Measurements from ENCODE around the gene AQR.

AQR gene

DNA sequence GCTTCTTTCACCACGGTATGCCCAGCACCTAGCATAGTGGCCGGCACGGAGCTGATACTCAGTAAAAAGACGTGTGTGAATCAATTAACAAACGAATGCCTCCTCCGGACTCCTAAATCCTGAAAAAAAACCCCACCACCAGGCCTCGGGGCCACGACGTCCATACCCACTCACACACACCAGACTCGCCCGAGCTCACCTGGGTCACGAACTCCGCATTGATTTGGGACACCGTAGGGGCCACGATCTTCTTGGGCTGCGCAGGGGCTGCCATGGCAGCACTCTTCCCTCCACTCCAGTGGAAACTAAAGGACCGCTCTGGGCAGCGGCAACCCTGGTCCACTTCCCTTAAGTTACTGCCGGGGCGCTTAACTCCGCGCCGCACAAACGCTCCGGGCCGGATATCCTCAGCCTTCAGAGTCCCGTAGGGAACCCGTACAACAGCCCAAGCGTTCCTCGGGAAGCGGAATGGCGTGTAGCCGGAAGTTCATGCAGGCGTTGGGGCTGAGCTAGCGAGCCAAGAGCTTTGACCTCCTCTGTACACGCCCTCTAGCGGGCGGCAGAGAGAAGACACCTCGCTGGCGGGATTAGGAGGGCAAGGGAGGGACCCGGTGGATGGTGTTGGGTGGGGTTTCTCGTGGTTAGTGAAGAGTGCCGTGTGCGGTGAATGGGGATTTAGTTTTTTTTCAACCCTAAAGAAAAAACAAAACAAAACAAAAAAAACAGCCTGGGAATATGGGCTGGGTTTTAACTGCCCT lies at the start of gene AQR:
TSS of gene AQR (minus strand) at position 403 of the 758 bp plus-strand sequence. CDS start at position 274, 129 bp downstream.
- Mint-ChIP-seq H3K4me3 (peak within 1 kb of the TSS; percentile 99), H3K9me3 (no peaks in the 10 kb centered on the region), H3K27ac (peak within 1 kb of the TSS; percentile 95), H3K4me1 (ENCODE audit: low read depth) (peaks cover 42% of the 10 kb centered on the region), H3K36me3 (ENCODE audit: low read depth) (peaks cover 35% of the 10 kb centered on the region), H3K27me3 (no peaks in the 10 kb centered on the region)
- intact Hi-C loops (cut with micrococcal nuclease), result loop anchor here (2.0 to 10.0 kb wide), 2 partner anchors 19 to 745 kb away; partner anchors contain the start of genes EMC4 and ZNF770

DNA sequence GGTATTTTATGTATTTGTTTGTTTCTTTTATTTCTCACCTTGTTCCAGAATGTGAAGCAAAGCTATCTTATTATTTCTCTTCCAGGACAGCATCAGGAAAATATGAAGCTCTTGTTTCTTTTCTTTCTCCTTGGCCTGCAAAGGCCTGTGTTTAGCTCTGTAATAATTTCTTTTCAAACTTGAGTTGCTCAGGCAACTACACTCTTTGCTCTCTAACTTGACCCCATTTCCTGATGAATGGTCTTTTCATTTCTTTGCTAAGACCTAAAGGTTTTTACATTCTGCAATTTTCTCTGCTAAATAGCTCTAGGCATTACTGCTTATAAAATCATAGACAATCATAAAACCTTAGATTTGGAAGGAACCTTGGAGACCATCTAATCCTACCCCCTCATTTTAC lies 44.7 kb upstream of the AQR start:
- Mint-ChIP-seq H3K9me3 (no peaks in the 10 kb centered on the region), H3K27me3 (peaks cover 2% of the 10 kb centered on the region), H3K36me3 (ENCODE audit: low read depth) (no peaks in the 10 kb centered on the region), H3K4me3 (no peak overlapping the region), H3K4me1 (ENCODE audit: low read depth) (peaks cover 6% of the 10 kb centered on the region), H3K27ac (no peak overlapping the region)
- intact Hi-C loops (cut with micrococcal nuclease), result no loop called here

DNA sequence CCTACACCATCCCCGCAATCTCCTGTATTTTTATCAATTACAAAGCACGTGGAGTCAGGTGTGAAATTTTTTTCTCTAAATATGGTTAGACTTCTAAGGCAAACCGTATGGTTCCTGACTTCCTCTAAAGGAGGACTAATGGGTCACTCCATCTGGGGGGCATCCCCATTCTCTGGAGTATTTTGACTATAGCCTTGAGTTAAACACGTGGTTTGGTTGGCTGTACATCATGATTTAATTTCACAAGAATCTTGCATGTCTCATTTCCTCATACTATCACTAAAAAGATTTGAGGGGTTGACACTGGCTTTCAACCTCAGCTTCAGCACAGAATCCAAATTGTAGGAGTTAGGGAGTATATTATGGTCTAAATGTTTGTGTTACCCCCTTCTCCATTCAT lies 43.8 kb upstream of the AQR start:
- peaks cover 2% of the 10 kb centered on the region for H3K27me3 Mint-ChIP-seq
- H3K4me3 Mint-ChIP-seq, result no peak overlapping the region

DNA sequence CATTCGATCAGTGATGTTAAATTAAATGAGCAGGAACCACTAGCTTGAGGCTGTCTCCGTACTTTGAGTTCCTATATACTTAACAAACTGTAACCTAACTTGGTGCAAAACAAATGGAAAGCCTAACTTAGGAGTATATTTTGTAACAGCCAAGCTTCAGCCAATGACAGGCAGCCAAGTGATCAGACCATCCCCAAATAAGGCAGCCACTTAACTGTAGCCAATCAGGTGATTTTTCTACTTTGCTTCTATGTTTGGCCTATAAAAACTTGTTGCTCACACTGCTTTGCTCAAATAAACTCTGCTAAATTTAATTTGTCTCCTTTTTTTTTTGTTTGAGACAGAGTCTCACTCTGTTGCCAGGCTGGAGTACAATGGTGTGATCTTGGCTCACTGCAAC lies 37.9 kb upstream of the AQR start:
- Mint-ChIP-seq H3K36me3 (ENCODE audit: low read depth) (no peaks in the 10 kb centered on the region), H3K27me3 (peaks cover 7% of the 10 kb centered on the region), H3K27ac (no peak overlapping the region), H3K4me1 (ENCODE audit: low read depth) (no peaks in the 10 kb centered on the region), H3K4me3 (no peak overlapping the region), H3K9me3 (no peaks in the 10 kb centered on the region)
- intact Hi-C loops (cut with micrococcal nuclease), result no loop called here

More for the DNA sequence above, 43.8 kb upstream of the AQR start:
- H3K4me1 Mint-ChIP-seq (ENCODE audit: low read depth), result peaks cover 6% of the 10 kb centered on the region
- H3K9me3 Mint-ChIP-seq, result no peaks in the 10 kb centered on the region
- intact Hi-C loops (cut with micrococcal nuclease), result no loop called here
- H3K27ac Mint-ChIP-seq, result no peak overlapping the region
- no peaks in the 10 kb centered on the region for H3K36me3 Mint-ChIP-seq (ENCODE audit: low read depth)

DNA sequence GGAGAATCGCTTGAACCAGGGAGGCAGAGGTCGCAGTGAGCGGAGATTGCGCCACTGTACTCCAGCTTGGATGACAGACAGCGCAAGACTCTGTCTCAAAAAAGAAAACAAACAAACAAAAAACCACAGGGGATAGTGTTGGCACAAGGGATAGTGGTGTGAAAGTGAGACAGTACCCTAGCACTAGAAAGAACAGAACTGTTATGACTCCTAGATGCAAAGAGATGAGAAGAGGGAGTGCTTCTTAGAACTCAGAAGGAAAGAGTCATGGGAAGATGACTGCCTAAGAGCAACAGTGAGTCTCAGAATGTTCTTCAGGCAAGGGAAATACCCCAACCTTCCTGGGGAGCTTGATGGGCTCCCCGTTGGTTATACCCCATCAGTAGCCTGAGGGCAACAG lies 36.4 kb upstream of the AQR start:
- Mint-ChIP-seq H3K9me3 (no peaks in the 10 kb centered on the region), H3K4me1 (ENCODE audit: low read depth) (peaks cover 6% of the 10 kb centered on the region), H3K27ac (no peak overlapping the region), H3K27me3 (peaks cover 8% of the 10 kb centered on the region), H3K4me3 (no peak overlapping the region), H3K36me3 (ENCODE audit: low read depth) (no peaks in the 10 kb centered on the region)
- intact Hi-C loops (cut with micrococcal nuclease), result no loop called here

DNA sequence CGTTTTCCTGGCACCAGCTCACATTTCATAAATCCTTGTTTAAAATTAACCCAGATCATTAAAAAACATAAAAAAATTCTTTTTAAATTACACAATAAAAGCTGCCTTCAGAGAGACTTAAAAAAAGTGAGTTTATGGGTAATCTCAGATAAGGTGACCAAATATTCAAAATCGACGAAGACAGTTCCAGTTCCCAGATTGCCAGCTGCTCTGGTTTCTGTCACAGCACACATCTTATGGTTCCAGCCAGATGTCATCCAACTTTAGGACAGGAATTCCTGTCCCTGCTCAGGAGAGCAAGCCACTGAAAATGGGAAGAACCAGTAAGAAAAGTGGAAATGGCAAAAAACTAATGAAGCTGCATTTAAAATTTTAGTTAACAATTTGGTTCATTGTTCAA lies 34.4 kb upstream of the AQR start:
- Mint-ChIP-seq H3K27me3 (peaks cover 8% of the 10 kb centered on the region), H3K9me3 (no peaks in the 10 kb centered on the region), H3K36me3 (ENCODE audit: low read depth) (no peaks in the 10 kb centered on the region), H3K4me3 (no peak overlapping the region), H3K27ac (no peak overlapping the region), H3K4me1 (ENCODE audit: low read depth) (peaks cover 10% of the 10 kb centered on the region)
- intact Hi-C loops (cut with micrococcal nuclease), result no loop called here

DNA sequence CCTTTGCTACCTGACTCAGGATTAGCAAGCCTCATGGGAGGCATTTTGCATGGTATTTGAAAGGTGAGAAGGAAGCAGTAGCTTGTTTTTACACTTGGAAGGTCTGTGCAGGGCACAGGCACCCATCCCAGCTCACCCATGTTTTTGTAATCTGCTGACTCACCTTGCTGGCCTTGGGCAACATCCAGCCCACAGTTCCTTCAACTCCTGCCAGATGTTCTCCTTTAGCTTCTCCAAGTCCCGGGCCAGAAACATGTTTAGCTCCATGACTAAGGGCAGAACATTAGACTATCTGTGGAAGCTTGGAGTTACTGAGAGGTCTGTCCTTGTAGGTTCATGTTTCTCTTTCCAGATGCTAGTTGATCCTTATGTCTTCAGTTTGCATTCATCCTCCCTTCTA lies 31.0 kb upstream of the AQR start:
- Mint-ChIP-seq H3K4me1 (ENCODE audit: low read depth) (peaks cover 10% of the 10 kb centered on the region), H3K27ac (no peak overlapping the region), H3K36me3 (ENCODE audit: low read depth) (no peaks in the 10 kb centered on the region), H3K4me3 (no peak overlapping the region), H3K27me3 (peaks cover 7% of the 10 kb centered on the region), H3K9me3 (no peaks in the 10 kb centered on the region)
- intact Hi-C loops (cut with micrococcal nuclease), result no loop called here

DNA sequence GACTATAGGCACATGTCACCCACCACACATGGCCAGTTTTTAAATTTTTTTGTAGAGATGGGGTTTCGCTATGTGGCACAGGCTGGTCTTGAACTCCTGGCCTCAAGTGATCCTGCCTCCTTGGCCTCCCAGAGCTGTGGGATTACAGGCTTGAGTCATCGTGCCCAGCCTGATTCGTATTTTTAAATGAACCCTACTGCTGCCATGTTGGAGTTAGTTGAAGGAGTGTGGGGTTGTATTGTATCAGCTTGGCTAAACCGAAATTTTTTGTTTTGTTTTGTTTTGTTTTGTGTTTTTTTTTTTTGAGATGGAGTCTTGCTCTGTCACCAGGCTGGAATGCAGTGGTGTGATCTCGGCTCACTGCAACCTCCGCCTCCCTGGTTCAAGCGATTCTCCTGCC lies 30.4 kb upstream of the AQR start:
- H3K9me3 Mint-ChIP-seq, result no peaks in the 10 kb centered on the region
- H3K27me3 Mint-ChIP-seq, result peaks cover 6% of the 10 kb centered on the region
- H3K4me3 Mint-ChIP-seq, result no peak overlapping the region
- no peaks in the 10 kb centered on the region for H3K36me3 Mint-ChIP-seq (ENCODE audit: low read depth)
- intact Hi-C loops (cut with micrococcal nuclease), result no loop called here
- H3K27ac Mint-ChIP-seq, result no peak overlapping the region
- peaks cover 10% of the 10 kb centered on the region for H3K4me1 Mint-ChIP-seq (ENCODE audit: low read depth)

DNA sequence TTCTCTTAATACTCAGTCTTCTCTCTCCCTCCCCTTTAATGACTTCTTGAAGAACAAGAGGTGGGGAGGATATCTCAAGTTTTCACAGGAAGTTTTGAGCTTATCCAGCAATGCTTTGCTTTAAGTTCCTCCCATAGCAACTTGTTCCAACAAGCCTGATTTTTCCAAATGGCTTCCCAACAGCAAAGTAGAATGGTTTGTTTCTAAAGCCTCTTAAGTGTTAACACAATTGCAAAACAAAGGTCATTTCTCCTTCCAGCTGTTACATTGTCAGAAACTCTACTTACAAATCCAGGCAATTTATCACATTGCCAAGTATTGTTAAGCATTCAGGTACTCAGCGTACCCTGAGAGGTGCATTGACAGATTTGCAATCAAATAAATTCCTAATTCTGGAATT lies 25.4 kb upstream of the AQR start:
- Mint-ChIP-seq H3K9me3 (no peaks in the 10 kb centered on the region), H3K4me1 (ENCODE audit: low read depth) (no peaks in the 10 kb centered on the region), H3K4me3 (no peak overlapping the region), H3K27me3 (peaks cover 12% of the 10 kb centered on the region), H3K27ac (no peak overlapping the region), H3K36me3 (ENCODE audit: low read depth) (no peaks in the 10 kb centered on the region)
- intact Hi-C loops (cut with micrococcal nuclease), result no loop called here

DNA sequence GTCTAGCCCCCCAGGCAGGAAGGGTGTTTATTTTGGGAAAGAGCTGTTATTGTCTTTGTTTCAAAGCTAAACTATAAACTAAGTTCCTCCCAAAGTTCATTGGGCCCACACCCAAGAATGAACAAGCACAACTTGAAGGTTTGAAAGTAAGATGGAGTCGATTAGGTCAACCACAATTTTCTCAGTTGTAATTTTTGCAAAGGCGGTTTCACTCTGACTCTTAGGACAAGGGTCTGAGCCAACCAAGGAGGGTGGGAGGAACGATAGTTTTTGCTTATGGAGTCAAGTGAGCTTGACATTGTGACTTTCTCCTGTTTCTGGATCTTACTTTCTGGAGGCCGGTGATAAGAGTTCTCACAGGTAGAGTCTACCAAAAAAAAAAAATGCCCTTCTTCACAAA lies 24.3 kb upstream of the AQR start:
- Mint-ChIP-seq H3K27me3 (peaks cover 12% of the 10 kb centered on the region), H3K9me3 (no peaks in the 10 kb centered on the region), H3K4me1 (ENCODE audit: low read depth) (no peaks in the 10 kb centered on the region), H3K27ac (no peak overlapping the region), H3K36me3 (ENCODE audit: low read depth) (no peaks in the 10 kb centered on the region), H3K4me3 (no peak overlapping the region)
- intact Hi-C loops (cut with micrococcal nuclease), result no loop called here

DNA sequence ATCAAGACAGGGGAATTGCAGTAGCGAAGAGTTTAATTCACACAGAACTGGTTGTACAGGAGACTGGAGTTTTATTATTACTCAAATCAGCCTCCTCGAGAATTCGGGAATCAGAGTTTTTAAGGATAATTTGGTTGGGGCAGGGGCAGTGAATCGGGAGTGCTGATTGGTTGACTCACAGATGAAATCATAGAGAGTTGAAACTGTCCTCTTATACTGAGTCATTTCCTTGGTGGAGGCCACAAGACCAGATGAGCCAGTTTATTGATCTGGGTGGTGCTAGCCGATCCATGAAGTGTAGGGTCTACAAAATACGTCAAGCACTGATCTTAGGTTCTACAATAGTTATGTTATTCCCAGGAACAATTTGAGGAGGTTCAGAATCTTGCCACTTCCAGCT lies 23.9 kb upstream of the AQR start:
- intact Hi-C loops (cut with micrococcal nuclease), result no loop called here
- Mint-ChIP-seq H3K4me3 (no peak overlapping the region), H3K9me3 (no peaks in the 10 kb centered on the region), H3K36me3 (ENCODE audit: low read depth) (peaks cover 2% of the 10 kb centered on the region), H3K27me3 (peaks cover 12% of the 10 kb centered on the region), H3K27ac (no peak overlapping the region), H3K4me1 (ENCODE audit: low read depth) (no peaks in the 10 kb centered on the region)

DNA sequence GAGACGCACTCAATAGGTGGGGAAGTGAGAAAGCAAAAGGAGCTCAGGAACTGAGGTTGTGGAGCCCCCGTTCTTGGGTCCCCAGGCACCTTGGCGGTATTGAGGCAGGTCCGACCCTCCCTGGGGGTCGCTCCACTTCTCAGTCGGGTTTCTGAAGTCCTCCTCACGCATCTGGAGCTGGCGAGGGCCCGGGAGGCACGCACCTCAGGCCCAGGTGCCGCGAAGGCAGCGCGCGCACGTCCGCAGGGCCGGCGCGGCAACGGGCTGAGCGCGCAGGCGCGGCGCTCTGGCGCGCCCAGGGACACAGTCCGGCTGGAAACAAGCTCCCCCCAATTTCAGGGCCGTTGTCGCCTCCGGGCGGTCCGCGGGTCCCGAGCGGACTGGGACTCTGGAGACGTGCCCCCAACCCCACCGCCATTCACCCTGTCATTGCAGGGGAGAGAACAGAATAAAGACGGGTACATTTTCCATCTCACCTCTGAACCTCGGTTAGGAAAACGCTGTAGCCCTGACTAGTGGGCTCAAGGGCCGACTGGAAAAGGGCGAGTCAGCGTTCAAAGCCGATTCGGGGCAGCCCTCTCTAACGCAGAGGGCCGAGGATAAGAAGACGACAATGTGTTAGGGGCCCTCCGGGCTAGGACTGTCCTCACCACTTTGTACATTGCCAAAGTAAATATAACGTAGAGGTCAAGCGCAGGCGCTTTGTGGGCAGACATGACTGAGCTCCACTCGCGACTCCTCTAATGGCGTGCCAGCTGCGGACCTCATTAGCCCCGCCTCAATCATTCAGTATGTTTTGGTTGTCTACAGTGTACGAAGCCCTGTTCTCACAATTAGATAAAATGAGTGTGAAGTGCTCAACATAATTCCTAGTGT lies 18.7 kb upstream of the AQR start, which contains the start of gene ZNF770:
TSS of gene ZNF770 (minus strand) at position 261 of the 876 bp plus-strand sequence. CDS start 4,853 bp downstream, outside the sequence.
- Mint-ChIP-seq H3K4me1 (ENCODE audit: low read depth) (peaks cover 25% of the 10 kb centered on the region), H3K4me3 (peak within 1 kb of the TSS; percentile 93), H3K9me3 (no peaks in the 10 kb centered on the region), H3K36me3 (ENCODE audit: low read depth) (peaks cover 23% of the 10 kb centered on the region), H3K27me3 (peaks cover 5% of the 10 kb centered on the region), H3K27ac (peak within 1 kb of the TSS; percentile 100)
- intact Hi-C loops (cut with micrococcal nuclease), result loop anchor here (2.0 to 5.0 kb wide), 2 partner anchors 19 to 559 kb away; partner anchors contain the start of genes AQR and DPH6

DNA sequence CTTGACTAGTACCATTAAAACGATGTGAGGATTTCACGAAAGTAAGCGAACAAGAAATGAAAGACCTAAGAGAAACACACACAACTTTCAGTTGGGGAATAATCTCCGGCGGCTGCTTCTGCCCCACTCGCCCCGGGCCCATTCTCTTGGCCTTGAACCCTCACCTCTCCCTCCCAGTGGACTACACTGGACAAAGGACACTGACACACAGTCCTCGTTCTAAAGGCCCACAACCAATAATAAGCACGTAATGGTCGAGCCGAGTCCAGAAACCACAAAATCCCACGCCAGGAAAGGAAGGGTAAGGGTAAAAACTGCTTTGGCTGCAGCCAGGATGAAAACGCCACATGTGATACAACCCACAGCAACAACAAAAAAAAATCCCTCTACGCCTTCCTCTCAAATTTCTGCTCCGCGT lies 18.1 kb upstream of the AQR start:
- Mint-ChIP-seq H3K9me3 (no peaks in the 10 kb centered on the region), H3K4me3 (peak overlapping the region; percentile 93), H3K27ac (peak overlapping the region; percentile 100), H3K36me3 (ENCODE audit: low read depth) (peaks cover 30% of the 10 kb centered on the region), H3K27me3 (peaks cover 5% of the 10 kb centered on the region), H3K4me1 (ENCODE audit: low read depth) (peaks cover 25% of the 10 kb centered on the region)
- intact Hi-C loops (cut with micrococcal nuclease), result loop anchor here (2.0 to 5.0 kb wide), 2 partner anchors 19 to 560 kb away; partner anchors contain the start of genes AQR and DPH6

All from dendritic cell treated with granulocyte-macrophage colony-stimulating factor and Interleukin-4, amounts not matched to agents 40 ng/mL and 50 ng/mL, for 4 days (primary cell).